GM06990 (cell line): ENCODE data around the gene APOBEC3A.
A peak's percentile ranks its signal among the peaks of the same experiment; 100 is the strongest.
"Not testable (repeated sequence)": the region's sequence is repeated elsewhere in the genome, so short reads cannot be mapped to it uniquely, and the experiment has no call there.

ENCODE experiments used
- DNase-seq: peaks from one replicate; pipeline ENCODE4 v3.0.0-alpha.2; 2011; ENCODE audit not compliant: insufficient read length; ENCODE audit errors: extremely low read depth
- H3K27me3 ChIP-seq: replicated peaks from 2 replicates; pipeline ENCODE4 v1.6.0; 2011; ENCODE audit warnings: low read length; ENCODE audit not compliant: control insufficient read depth, insufficient read depth
- H3K36me3 ChIP-seq: 2 replicates; pipeline ENCODE4 v1.5.1; 2011; ENCODE audit warnings: low read length; ENCODE audit not compliant: control insufficient read depth, insufficient read depth
- H3K4me3 ChIP-seq: replicated peaks from 2 replicates; pipeline ENCODE4 v1.5.1; 2011; ENCODE audit warnings: low read depth, mild to moderate bottlenecking, control low read depth, low read length
- TF ChIP-seq, protein P1 (sequence below): IDR thresholded peaks from 2 replicates; pipeline ENCODE4 v1.5.1; 2011; ENCODE audit warnings: low read length, control low read depth, mild to moderate bottlenecking, inconsistent platforms; ENCODE audit not compliant: insufficient read depth, poor library complexity, severe bottlenecking

APOBEC3A gene

DNA sequence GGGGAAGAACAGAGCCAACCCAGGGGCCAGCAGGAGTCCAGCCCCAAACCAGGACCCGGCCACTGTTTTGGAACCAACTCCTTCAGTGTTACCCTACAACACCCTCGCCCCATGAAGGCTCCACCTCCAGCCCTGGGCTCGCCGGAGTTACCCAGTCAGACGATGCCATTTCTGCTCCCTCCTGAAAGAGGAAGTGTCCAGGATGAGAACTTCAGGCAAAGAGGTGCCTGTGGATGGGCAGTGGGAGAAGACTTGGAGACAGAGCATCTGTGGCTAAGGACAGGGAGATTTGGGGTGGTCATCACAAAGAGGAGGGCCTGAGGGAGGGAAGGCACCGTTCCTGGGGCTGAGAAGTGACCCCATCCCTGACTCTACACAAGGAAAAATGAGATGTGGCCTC lies 38.7 kb downstream of the APOBEC3A start:
- H3K4me3 ChIP-seq, result no peak overlapping the region
- TF ChIP-seq, protein P1, sequence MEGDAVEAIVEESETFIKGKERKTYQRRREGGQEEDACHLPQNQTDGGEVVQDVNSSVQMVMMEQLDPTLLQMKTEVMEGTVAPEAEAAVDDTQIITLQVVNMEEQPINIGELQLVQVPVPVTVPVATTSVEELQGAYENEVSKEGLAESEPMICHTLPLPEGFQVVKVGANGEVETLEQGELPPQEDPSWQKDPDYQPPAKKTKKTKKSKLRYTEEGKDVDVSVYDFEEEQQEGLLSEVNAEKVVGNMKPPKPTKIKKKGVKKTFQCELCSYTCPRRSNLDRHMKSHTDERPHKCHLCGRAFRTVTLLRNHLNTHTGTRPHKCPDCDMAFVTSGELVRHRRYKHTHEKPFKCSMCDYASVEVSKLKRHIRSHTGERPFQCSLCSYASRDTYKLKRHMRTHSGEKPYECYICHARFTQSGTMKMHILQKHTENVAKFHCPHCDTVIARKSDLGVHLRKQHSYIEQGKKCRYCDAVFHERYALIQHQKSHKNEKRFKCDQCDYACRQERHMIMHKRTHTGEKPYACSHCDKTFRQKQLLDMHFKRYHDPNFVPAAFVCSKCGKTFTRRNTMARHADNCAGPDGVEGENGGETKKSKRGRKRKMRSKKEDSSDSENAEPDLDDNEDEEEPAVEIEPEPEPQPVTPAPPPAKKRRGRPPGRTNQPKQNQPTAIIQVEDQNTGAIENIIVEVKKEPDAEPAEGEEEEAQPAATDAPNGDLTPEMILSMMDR, result no peak
- no peaks in the 10 kb centered on the region; the same call in 1 of the 2 replicates for H3K36me3 ChIP-seq
- no peak for DNase-seq
- H3K27me3 ChIP-seq, result no peaks in the 10 kb centered on the region

DNA sequence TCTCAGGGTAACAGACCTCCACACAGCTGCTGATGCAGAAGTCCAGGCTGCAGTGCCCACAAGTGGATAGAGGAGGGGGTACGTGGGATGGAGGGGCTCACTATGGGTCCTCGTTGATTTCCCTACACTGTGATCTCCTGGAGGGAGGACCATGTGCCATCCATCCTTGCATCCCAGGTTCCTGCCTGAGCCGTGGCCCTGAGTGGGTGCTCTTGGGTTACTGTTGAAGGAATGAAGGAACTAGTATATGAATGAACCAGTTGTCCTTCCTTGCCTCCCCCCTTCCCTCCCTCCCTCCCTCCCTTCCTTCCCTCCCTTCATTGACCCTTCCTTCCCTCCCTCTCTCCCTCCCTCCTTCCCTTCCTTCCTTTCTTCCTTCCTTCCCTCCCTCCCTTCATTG lies 40.1 kb downstream of the APOBEC3A start:
- TF ChIP-seq, protein P1, result no peak
- DNase-seq, result no peak
- H3K36me3 ChIP-seq, result no peaks in the 10 kb centered on the region; the same call in 1 of the 2 replicates
- no peaks in the 10 kb centered on the region for H3K27me3 ChIP-seq
- no peak overlapping the region for H3K4me3 ChIP-seq

- H3K36me3 ChIP-seq, result no peaks in the 10 kb centered on the region
- no peaks in the 10 kb centered on the region for H3K27me3 ChIP-seq
- H3K4me3 ChIP-seq, result no peak overlapping the region
- DNase-seq, result peak; percentile 64
- TF ChIP-seq, protein P1, result peak; percentile 69
Measured at GRCh38 chr22:39003165-39003638, 45.8 kb downstream of the APOBEC3A start.

DNA sequence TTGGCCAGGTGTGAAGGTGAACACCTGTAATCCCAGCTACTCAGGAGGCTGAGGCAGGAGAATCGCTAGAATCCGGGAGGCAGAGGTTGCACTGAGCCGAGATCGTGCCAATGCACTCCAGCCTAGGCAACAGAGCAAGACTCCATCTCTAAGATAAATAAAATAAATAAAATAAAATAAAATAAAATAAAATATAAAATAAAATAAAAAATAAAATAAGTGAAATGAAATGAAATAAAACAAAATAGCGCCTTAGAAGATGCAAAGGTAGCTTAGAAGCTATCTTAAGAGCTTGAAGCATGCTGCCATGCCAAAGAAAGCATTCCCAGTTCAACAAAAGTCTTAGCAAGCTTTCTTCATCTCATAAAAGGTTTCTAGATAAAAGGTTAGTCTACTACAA lies 49.8 kb downstream of the APOBEC3A start:
- H3K36me3 ChIP-seq, result no peaks in the 10 kb centered on the region
- H3K27me3 ChIP-seq, result no peaks in the 10 kb centered on the region
- H3K4me3 ChIP-seq, result no peak overlapping the region
- DNase-seq, result no peak
- TF ChIP-seq, protein P1, result no peak

- not testable (repeated sequence) for DNase-seq, H3K4me3 ChIP-seq, H3K27me3 ChIP-seq, H3K36me3 ChIP-seq
Measured at GRCh38 chr22:39008271-39008850, 51.0 kb downstream of the APOBEC3A start.

DNA sequence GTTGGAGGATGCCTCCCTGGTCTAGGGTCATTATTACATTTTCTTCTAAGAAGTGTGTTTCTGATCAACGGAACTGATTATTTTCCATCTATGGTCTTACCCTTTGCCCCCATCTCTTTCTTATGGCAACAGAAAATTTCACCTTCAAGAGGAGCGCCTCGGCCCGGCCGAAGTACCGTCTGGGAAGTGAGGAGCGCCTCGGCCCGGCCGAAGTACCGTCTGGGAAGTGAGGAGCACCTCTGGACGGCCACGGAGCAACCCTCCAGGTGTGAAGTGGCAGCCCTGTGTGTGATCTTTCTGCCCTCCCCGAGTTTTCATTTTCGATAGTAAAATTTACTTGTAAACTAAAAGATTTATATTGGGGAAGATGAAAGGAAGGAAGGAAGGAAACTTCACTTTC lies 53.5 kb downstream of the APOBEC3A start:
- H3K36me3 ChIP-seq, result no peaks in the 10 kb centered on the region
- TF ChIP-seq, protein P1, result no peak
- H3K4me3 ChIP-seq, result no peak overlapping the region
- no peak for DNase-seq
- no peaks in the 10 kb centered on the region for H3K27me3 ChIP-seq
